ENCODE data around the gene BTNL3. TPM values are rescaled to one million over a fixed set of nuclear protein-coding genes. Genes with fewer than 3 reads are reported as not detected.

BTNL3 gene
- total and polyA plus RNA-seq, 8 donors: 0.31 to 10.5 (median 0.60) TPM; not detected in 2

GRCh38 chr5:181039931-181040630, 51.4 kb downstream of the BTNL3 start, which contains the start of gene BTNL9:
TSS of gene BTNL9 (plus strand) at chr5:181040266. CDS start at chr5:181045490, 5,224 bp downstream.
- Histone ChIP-seq H3K4me3 (peak within 1 kb of the TSS in 2 of 4 donors; percentile 13 to 18), H3K4me1 (no peaks in the 10 kb centered on the region), H3K27me3 (peaks cover 0 to 83% (median 17%) of the 10 kb centered on the region in 3 donors), H3K36me3 (no peaks in the 10 kb centered on the region), H3K9me3 (no peaks in the 10 kb centered on the region), H3K27ac (peak within 1 kb of the TSS in 2 of 5 donors; percentile 28 to 45)
- 53 to 60% (median 57%) methylated on average over 17 of the region's 17 CpGs for WGBS, 5 donors
- DNase-seq: no peak
- TF ChIP-seq POLR2A (IDR thresholded peaks at IDR 0.05) (no peak), POLR2AphosphoS5 (IDR thresholded peaks at IDR 0.05) (no peak), EP300 (IDR thresholded peaks at IDR 0.05) (no peak), CTCF (IDR thresholded peaks at IDR 0.05) (no peak)
- intact Hi-C loops (cut with DNase I; ENCODE audit: low total_unique reads): no loop called here

GRCh38 chr5:181040631-181040945, 51.9 kb downstream of the BTNL3 start:
- TF ChIP-seq CTCF (IDR thresholded peaks at IDR 0.05) (no peak), EP300 (IDR thresholded peaks at IDR 0.05) (no peak), POLR2A (IDR thresholded peaks at IDR 0.05) (no peak), POLR2AphosphoS5 (IDR thresholded peaks at IDR 0.05) (no peak)
- Histone ChIP-seq H3K27ac (peak overlapping the region in 2 of 5 donors; percentile 28 to 45), H3K4me3 (peak overlapping the region in 2 of 4 donors; percentile 13 to 18), H3K4me1 (no peaks in the 10 kb centered on the region), H3K9me3 (no peaks in the 10 kb centered on the region), H3K27me3 (peaks cover 0 to 86% (median 17%) of the 10 kb centered on the region in 3 donors), H3K36me3 (no peaks in the 10 kb centered on the region)
- intact Hi-C loops (cut with DNase I; ENCODE audit: low total_unique reads): no loop called here
- DNase-seq: no peak
- 73 to 82% (median 80%) methylated on average over 8 of the region's 8 CpGs for WGBS, 5 donors

- peak overlapping the region in 1 of 5 donors; percentile 45 for H3K27ac ChIP-seq
- peaks cover 0 to 86% (median 21%) of the 10 kb centered on the region in 3 donors for H3K27me3 ChIP-seq
- no peaks in the 10 kb centered on the region for H3K9me3 ChIP-seq
- H3K4me3 ChIP-seq: peak overlapping the region in 2 of 4 donors; percentile 13 to 18
- TF ChIP-seq CTCF (IDR thresholded peaks at IDR 0.05): no peak
- TF ChIP-seq EP300 (IDR thresholded peaks at IDR 0.05): no peak
- no peak for TF ChIP-seq POLR2AphosphoS5 (IDR thresholded peaks at IDR 0.05)
- TF ChIP-seq POLR2A (IDR thresholded peaks at IDR 0.05): no peak
- 38 to 60% (median 52%) methylated on average over 6 of the region's 6 CpGs for WGBS, 5 donors
- H3K36me3 ChIP-seq: no peaks in the 10 kb centered on the region
- intact Hi-C loops (cut with DNase I; ENCODE audit: low total_unique reads): no loop called here
- no peaks in the 10 kb centered on the region for H3K4me1 ChIP-seq
- DNase-seq: no peak
These were observed 52.4 kb downstream of the BTNL3 start for GRCh38 chr5:181041043-181041442.

GRCh38 chr5:181042036-181042713, 53.5 kb downstream of the BTNL3 start:
- H3K27me3 ChIP-seq: peaks cover 0 to 86% (median 21%) of the 10 kb centered on the region in 3 donors
- DNase-seq: no peak
- intact Hi-C loops (cut with DNase I; ENCODE audit: low total_unique reads): no loop called here
- WGBS, 5 donors: 55 to 71% (median 63%) methylated on average over 15 of the region's 15 CpGs
- no peaks in the 10 kb centered on the region for H3K4me1 ChIP-seq
- H3K27ac ChIP-seq: peak overlapping the region in 3 of 5 donors; percentile 4 to 38 (median 8)
- peak overlapping the region in 2 of 4 donors; percentile 13 to 28 for H3K4me3 ChIP-seq
- TF ChIP-seq EP300 (IDR thresholded peaks at IDR 0.05) (no peak), POLR2AphosphoS5 (IDR thresholded peaks at IDR 0.05) (no peak), POLR2A (IDR thresholded peaks at IDR 0.05) (no peak), CTCF (IDR thresholded peaks at IDR 0.05) (no peak)
- H3K36me3 ChIP-seq: no peaks in the 10 kb centered on the region
- H3K9me3 ChIP-seq: no peaks in the 10 kb centered on the region

All from stomach (tissue), 9 donors.